ENCODE results near the gene SERINC1. TPM values are rescaled to one million over a fixed set of nuclear protein-coding genes. Genes with fewer than 3 reads are reported as not detected.

SERINC1 gene
- total and polyA plus RNA-seq, 2 of the 4 experiments (the other 2 are of a cell fraction) = 79.8 to 123 TPM

GRCh38 chr6:122458087-122458486 is 13.5 kb downstream of the SERINC1 start:
- Histone ChIP-seq H2BK20ac (ENCODE audit: low read depth, low read length) (no peak overlapping the region), H2BK5ac (ENCODE audit: low read depth, low read length, poor library complexity, severe bottlenecking) (no peak overlapping the region), H3K9ac (ENCODE audit: low read depth, low read length) (no peak overlapping the region), H4K91ac (ENCODE audit: insufficient read depth, low read depth, low read length) (no peak overlapping the region), H3K56ac (ENCODE audit: extremely low read depth, insufficient read depth, low read length) (no peak overlapping the region), H3K27me3 (ENCODE audit: control insufficient read depth, insufficient read depth, low read length) (no peaks in the 10 kb centered on the region), H3K27ac (ENCODE audit: insufficient read depth, low read length) (no peak overlapping the region), H3K79me1 (ENCODE audit: low read depth in 1 of 2, low read length in 2 of 2) (peaks cover 18 to 20% of the 10 kb centered on the region in 2 experiments), H2AK5ac (ENCODE audit: low read depth, low read length) (no peak overlapping the region), H3K14ac (replicated peaks; ENCODE audit: low read depth, low read length) (no peak overlapping the region), H3K9me1 (ENCODE audit: insufficient read depth, low read length) (no peaks in the 10 kb centered on the region; the same call in 1 of the 2 replicates), H3K36me3 (ENCODE audit: control insufficient read depth, insufficient read depth, low read length) (peaks cover 14% of the 10 kb centered on the region), H3K4me2 (ENCODE audit: low read depth, low read length) (no peak overlapping the region), H3K4me3 (ENCODE audit: insufficient read depth, low read depth, low read length) (no peak overlapping the region), H2AK9ac (replicated peaks; ENCODE audit: low read depth, low read length, poor library complexity) (no peak overlapping the region), H3K4me1 (ENCODE audit: control insufficient read depth, insufficient read depth, low read length) (peaks cover 2% of the 10 kb centered on the region; the same call in 1 of the 2 replicates), H4K20me1 (ENCODE audit: insufficient read depth, low read length) (peaks cover 48% of the 10 kb centered on the region), H3K23ac (ENCODE audit: low read depth, low read length) (no peak overlapping the region), H4K8ac (ENCODE audit: low read depth in 2 of 2, low read length in 2 of 2) (no peak overlapping the region), H3K9me3 (ENCODE audit: control insufficient read depth, insufficient read depth, low read length) (no peaks in the 10 kb centered on the region), H2AFZ (replicated peaks; ENCODE audit: low read length, poor library complexity) (no peak overlapping the region), H3K4ac (ENCODE audit: low read depth, low read length) (no peak overlapping the region), H2BK15ac (ENCODE audit: low read depth, low read length) (no peak overlapping the region), H3K18ac (ENCODE audit: low read depth, low read length) (no peak overlapping the region), H2BK120ac (ENCODE audit: low read depth, low read length) (no peak overlapping the region), H4K5ac (ENCODE audit: low read depth, low read length) (no peak overlapping the region)
- ChIA-PET POLR2A (ENCODE audit: unreplicated experiment) (no interaction called here), CTCF (interaction anchor here (0.6 kb wide), 1 partner anchor 46 kb away, joined by 3 read pairs; no protein-coding TSS in a partner anchor)
- intact Hi-C loops (cut with micrococcal nuclease) (no loop called here), dilution Hi-C loops (cut with HindIII; ENCODE audit: low sequenced_read_pairs, unreplicated experiment) (no loop called here), in situ Hi-C loops (cut with MboI; ENCODE audit: low sequenced_read_pairs) (no loop called here)
- no TSS peak for BruUV-seq (replicated peaks)
- TF ChIP-seq MAFK (IDR thresholded peaks at IDR 0.05; ENCODE audit: low read depth, low read length) (no peak), ELK1 (IDR thresholded peaks at IDR 0.05; ENCODE audit: borderline replicate concordance, low read depth, low read length) (no peak), CEBPB (IDR thresholded peaks at IDR 0.05; ENCODE audit: low read depth, low read length) (no peak), RCOR1 (IDR thresholded peaks at IDR 0.05; ENCODE audit: insufficient replicate concordance, low read length) (no peak), CHD1 (IDR thresholded peaks at IDR 0.05; ENCODE audit: low read depth, low read length) (no peak), MXI1 (IDR thresholded peaks at IDR 0.05; ENCODE audit: borderline replicate concordance, low read depth, low read length) (no peak), CTCF (conservative IDR thresholded peaks at IDR 0.05; ENCODE audit: low read depth, low read length) (no peak)
- DNase-seq (no peak), ATAC-seq (ENCODE audit: low read depth) (no peak)
- no CpG with 5 or more reads among the region's 1 CpG for WGBS, 2 experiments (ENCODE audit: extremely low coverage in 2 of 2, insufficient read length in 1 of 2)
